HepG2 (cell line): ENCODE data around the gene ADGRL3. TPM values are rescaled to one million over a fixed set of nuclear protein-coding genes. Genes with fewer than 3 reads are reported as not detected.

Experiments used
- ATAC-seq: fragments of 200-7000 bp; cut with Tn5 transposase; 3 replicates; pipeline ENCODE4 v1.9.1; 2020; ENCODE audit warnings: mild to moderate bottlenecking, moderate library complexity
- BruUV-seq: library from RNA; stranded (reverse); fragments of 400-500 nt; replicated peaks from 2 replicates; lab custom pipeline; 2021; lab: Mats Ljungman, UMichigan
- CTCF ChIA-PET: fragments of 300-600 bp; formaldehyde crosslinking; extraction: SDS; loops from one replicate; lab custom pipeline; 2021; ENCODE audit warnings: low total read pairs, inconsistent platforms, low intra/inter-chr PET ratio; lab: Yijun Ruan, JAX
- POLR2A ChIA-PET: fragments of 350-600 bp; sonication (Branson Sonifier 250); formaldehyde crosslinking; loops from one replicate; lab custom pipeline; 2020; ENCODE audit warnings: antibody characterized with exemption, inconsistent platforms; lab: Yijun Ruan, JAX
- DNase-seq: peaks from one replicate; pipeline ENCODE4 v3.0.0-alpha.2; 2015; ENCODE audit warnings: low spot score
- FAIRE-seq: peaks from 3 replicates; lab custom pipeline; 2011; peaks lifted over from hg19 to GRCh38; lab: Jason Lieb, UNC
- H2AFZ ChIP-seq: one replicate; pipeline ENCODE4 v1.6.1; 2011; ENCODE audit warnings: low read length, inconsistent platforms
- H3K27ac ChIP-seq: fragments of 300-600 bp; 3 replicates; pipeline ENCODE4 v1.8.0; 2011; ENCODE audit warnings: mixed run types, mild to moderate bottlenecking, mixed read lengths, low read length, inconsistent platforms; ENCODE audit not compliant: insufficient read depth; ENCODE audit errors: extremely low read length
- H3K27me3 ChIP-seq, 2 experiments: fragments of 200-600 bp in 1 of 2; 2 replicates in 1 of 2; 3 replicates in 1 of 2; pipeline versions ENCODE4 v1.6.0 to v1.8.0; 2011; ENCODE audit warnings: low read length in 2 of 2, mild to moderate bottlenecking in 2 of 2, moderate library complexity in 2 of 2, inconsistent platforms in 1 of 2; ENCODE audit not compliant: insufficient read depth in 2 of 2, control insufficient read depth in 1 of 2
- H3K36me3 ChIP-seq, 2 experiments: fragments of 200-600 bp in 1 of 2; replicated peaks in 1 of 2; 2 replicates in 1 of 2; 3 replicates in 1 of 2; pipeline versions ENCODE4 v1.5.1 to v1.8.0; 2011; ENCODE audit warnings: low read length in 2 of 2, inconsistent platforms in 1 of 2; ENCODE audit not compliant: insufficient read depth in 2 of 2, control insufficient read depth in 1 of 2
- H3K4me1 ChIP-seq: 2 replicates; pipeline ENCODE4 v1.5.1; 2012; ENCODE audit warnings: low read length, inconsistent platforms; ENCODE audit not compliant: insufficient read depth
- H3K4me2 ChIP-seq: 2 replicates; pipeline ENCODE4 v1.6.0; 2011; ENCODE audit warnings: low read depth, low read length, inconsistent platforms
- H3K4me3 ChIP-seq, 3 experiments: fragments of 200-600 bp in 1 of 3; sonication (generic), shearing (Covaris generic) in 1 of 3; replicated peaks in 1 of 3; 2 replicates each; pipeline ENCODE4 v1.5.1; 2011 to 2016; ENCODE audit warnings: low read length in 3 of 3, inconsistent platforms in 2 of 3, low read depth in 2 of 3, mild to moderate bottlenecking in 2 of 3, control low read depth in 1 of 3, mixed read lengths in 1 of 3; ENCODE audit not compliant: insufficient read depth in 1 of 3
- H3K79me2 ChIP-seq: one replicate; pipeline ENCODE4 v1.6.1; 2011; ENCODE audit warnings: low read length, inconsistent platforms; ENCODE audit not compliant: insufficient read depth
- H3K9ac ChIP-seq: 2 replicates; pipeline ENCODE4 v1.6.0; 2011; ENCODE audit warnings: mild to moderate bottlenecking, low read depth, low read length, inconsistent platforms; ENCODE audit not compliant: insufficient read depth
- H3K9me3 ChIP-seq: 2 replicates; pipeline ENCODE4 v1.5.1; 2012; ENCODE audit warnings: mild to moderate bottlenecking, low read length
- H4K20me1 ChIP-seq: 2 replicates; pipeline ENCODE4 v1.6.0; 2011; ENCODE audit warnings: inconsistent platforms, mild to moderate bottlenecking, low read length, moderate library complexity; ENCODE audit not compliant: insufficient read depth
- ASH2L ChIP-seq: fragments of 300-600, 200-600 bp; sonication (generic); IDR thresholded peaks from 2 replicates; pipeline ENCODE4 v1.7.0; 2017; ENCODE audit warnings: low read depth, mild to moderate bottlenecking, moderate library complexity, mixed read lengths, low read length; ENCODE audit not compliant: insufficient read length
- SNRNP70 ChIP-seq: fragments of 200-400 bp; formaldehyde crosslinking; IDR thresholded peaks from 2 replicates; pipeline ENCODE4 v1.6.1; 2017; ENCODE audit warnings: mild to moderate bottlenecking, low read depth, low read length, moderate library complexity
- TRIM24 ChIP-seq: sonication (generic); formaldehyde crosslinking; IDR thresholded peaks from 2 replicates; pipeline ENCODE4 v1.8.0; 2022; ENCODE audit warnings: mild to moderate bottlenecking, missing genetic modification reagents
- ZBTB7B ChIP-seq: sonication (generic); formaldehyde crosslinking; IDR thresholded peaks from 2 replicates; pipeline ENCODE4 v1.4.0; 2020; ENCODE audit warnings: missing genetic modification reagents
- ZFAT ChIP-seq: sonication (generic); formaldehyde crosslinking; conservative IDR thresholded peaks from 2 replicates; pipeline ENCODE4 v1.8.1; 2023; ENCODE audit warnings: missing genetic modification reagents, inconsistent platforms
- ZNF670 ChIP-seq: sonication (generic); formaldehyde crosslinking; IDR thresholded peaks from 2 replicates; pipeline ENCODE4 v1.8.0; 2022; ENCODE audit warnings: mild to moderate bottlenecking, missing genetic modification reagents, borderline replicate concordance
- WGBS: methylation state at CpG from one replicate; pipeline ENCODE4 v1.1.6; 2017; ENCODE audit warnings: low lambda C conversion rate; 5-methylcytosine and 5-hydroxymethylcytosine counted together
- in situ Hi-C: cut with HindIII; loops from 2 replicates; pipeline ENCODE4 v1.10.0; 2017; ENCODE audit warnings: low pct_unique_long_range_greater_than_20kb; ENCODE audit not compliant: extremely low pct_ligation_motif_present
- intact Hi-C: fragments of 100-400 bp; cut with micrococcal nuclease; formaldehyde crosslinking; loops from one replicate; pipeline ENCODE4 v1.10.0; 2022; ENCODE audit not compliant: unreplicated experiment
- polyA plus RNA-seq, 8 experiments: library from polyadenylated mRNA; depleted of rRNA in 3 of 8; stranded (reverse) in 7 of 8; unstranded in 1 of 8; fragments of >200 nt; fragmentation: Illumina TruSeq in 4 of 8; extraction: Trizol in 4 of 8; gene quantifications; 2 replicates each; pipeline versions ENCODE4 v1.2.1 to v1.2.3, GENCODE V29; 2011 to 2016; ENCODE audit warnings: low read depth in 4 of 8, missing spikeins in 1 of 8, mixed read lengths in 1 of 8; ENCODE audit not compliant: insufficient read depth in 1 of 8
- total RNA-seq, 5 experiments: library from RNA; depleted of rRNA; stranded (reverse); fragments of >200 nt; fragmentation: Illumina TruSeq; extraction: Trizol; gene quantifications; 2 replicates each; pipeline ENCODE4 v1.2.3, GENCODE V29; 2016; ENCODE audit warnings: low read depth in 1 of 5
- TF ChIP-seq, protein P1 (sequence below): sonication (generic); formaldehyde crosslinking; IDR thresholded peaks from 2 replicates; pipeline ENCODE4 v1.8.1; 2023; ENCODE audit warnings: missing genetic modification reagents, mild to moderate bottlenecking, borderline replicate concordance
- TF ChIP-seq, protein P2 (sequence below): sonication (generic); formaldehyde crosslinking; IDR thresholded peaks from 2 replicates; pipeline ENCODE4 v1.4.0; 2020; ENCODE audit warnings: mild to moderate bottlenecking, missing genetic modification reagents
- TF ChIP-seq, protein P3 (sequence below): sonication (generic); formaldehyde crosslinking; IDR thresholded peaks from 2 replicates; pipeline ENCODE4 v1.4.0; 2020; ENCODE audit warnings: missing genetic modification reagents, borderline replicate concordance

ADGRL3 gene
- total and polyA plus RNA-seq, 2 of the 13 experiments (the other 11 are each of a cell fraction or from before 2014, with no cell fraction given), result 0.04 to 0.05 TPM

DNA sequence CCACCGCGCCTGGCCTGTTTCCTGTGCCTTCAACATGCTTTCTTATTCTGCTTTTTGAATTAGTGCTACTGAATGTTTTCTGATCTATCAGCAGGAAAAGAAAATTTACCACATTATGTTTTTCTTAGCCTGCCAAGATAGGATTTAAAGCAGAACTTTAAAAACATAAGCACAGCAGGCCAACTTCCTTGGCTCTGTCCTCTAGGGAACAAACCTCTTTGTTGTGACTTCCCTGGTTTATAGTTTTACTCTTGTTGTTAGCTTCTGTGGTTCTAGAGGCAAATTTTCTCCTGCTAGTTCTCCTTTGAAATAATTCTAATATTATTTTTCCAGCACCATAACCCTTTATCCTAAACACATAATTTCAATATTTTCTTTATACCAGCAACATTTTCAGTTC is 605.1 kb downstream of the ADGRL3 start:
- H3K27ac ChIP-seq, result no peak overlapping the region
- FAIRE-seq, result no peak
- in situ Hi-C loops, result no loop called here
- H2AFZ ChIP-seq, result no peak overlapping the region
- TF ChIP-seq TRIM24 (CRISPR knock-in tag) (no peak), SNRNP70 (no peak), ZBTB7B (CRISPR knock-in tag) (no peak), ZNF670 (CRISPR knock-in tag) (no peak), ASH2L (no peak), ZFAT (CRISPR knock-in tag) (no peak)
- TF ChIP-seq, protein P1, sequence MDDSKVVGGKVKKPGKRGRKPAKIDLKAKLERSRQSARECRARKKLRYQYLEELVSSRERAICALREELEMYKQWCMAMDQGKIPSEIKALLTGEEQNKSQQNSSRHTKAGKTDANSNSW (CRISPR knock-in tag), result no peak
- TF ChIP-seq, protein P2, sequence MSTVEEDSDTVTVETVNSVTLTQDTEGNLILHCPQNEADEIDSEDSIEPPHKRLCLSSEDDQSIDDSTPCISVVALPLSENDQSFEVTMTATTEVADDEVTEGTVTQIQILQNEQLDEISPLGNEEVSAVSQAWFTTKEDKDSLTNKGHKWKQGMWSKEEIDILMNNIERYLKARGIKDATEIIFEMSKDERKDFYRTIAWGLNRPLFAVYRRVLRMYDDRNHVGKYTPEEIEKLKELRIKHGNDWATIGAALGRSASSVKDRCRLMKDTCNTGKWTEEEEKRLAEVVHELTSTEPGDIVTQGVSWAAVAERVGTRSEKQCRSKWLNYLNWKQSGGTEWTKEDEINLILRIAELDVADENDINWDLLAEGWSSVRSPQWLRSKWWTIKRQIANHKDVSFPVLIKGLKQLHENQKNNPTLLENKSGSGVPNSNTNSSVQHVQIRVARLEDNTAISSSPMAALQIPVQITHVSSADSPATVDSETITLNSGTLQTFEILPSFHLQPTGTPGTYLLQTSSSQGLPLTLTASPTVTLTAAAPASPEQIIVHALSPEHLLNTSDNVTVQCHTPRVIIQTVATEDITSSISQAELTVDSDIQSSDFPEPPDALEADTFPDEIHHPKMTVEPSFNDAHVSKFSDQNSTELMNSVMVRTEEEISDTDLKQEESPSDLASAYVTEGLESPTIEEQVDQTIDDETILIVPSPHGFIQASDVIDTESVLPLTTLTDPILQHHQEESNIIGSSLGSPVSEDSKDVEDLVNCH (CRISPR knock-in tag), result no peak
- TF ChIP-seq, protein P3, sequence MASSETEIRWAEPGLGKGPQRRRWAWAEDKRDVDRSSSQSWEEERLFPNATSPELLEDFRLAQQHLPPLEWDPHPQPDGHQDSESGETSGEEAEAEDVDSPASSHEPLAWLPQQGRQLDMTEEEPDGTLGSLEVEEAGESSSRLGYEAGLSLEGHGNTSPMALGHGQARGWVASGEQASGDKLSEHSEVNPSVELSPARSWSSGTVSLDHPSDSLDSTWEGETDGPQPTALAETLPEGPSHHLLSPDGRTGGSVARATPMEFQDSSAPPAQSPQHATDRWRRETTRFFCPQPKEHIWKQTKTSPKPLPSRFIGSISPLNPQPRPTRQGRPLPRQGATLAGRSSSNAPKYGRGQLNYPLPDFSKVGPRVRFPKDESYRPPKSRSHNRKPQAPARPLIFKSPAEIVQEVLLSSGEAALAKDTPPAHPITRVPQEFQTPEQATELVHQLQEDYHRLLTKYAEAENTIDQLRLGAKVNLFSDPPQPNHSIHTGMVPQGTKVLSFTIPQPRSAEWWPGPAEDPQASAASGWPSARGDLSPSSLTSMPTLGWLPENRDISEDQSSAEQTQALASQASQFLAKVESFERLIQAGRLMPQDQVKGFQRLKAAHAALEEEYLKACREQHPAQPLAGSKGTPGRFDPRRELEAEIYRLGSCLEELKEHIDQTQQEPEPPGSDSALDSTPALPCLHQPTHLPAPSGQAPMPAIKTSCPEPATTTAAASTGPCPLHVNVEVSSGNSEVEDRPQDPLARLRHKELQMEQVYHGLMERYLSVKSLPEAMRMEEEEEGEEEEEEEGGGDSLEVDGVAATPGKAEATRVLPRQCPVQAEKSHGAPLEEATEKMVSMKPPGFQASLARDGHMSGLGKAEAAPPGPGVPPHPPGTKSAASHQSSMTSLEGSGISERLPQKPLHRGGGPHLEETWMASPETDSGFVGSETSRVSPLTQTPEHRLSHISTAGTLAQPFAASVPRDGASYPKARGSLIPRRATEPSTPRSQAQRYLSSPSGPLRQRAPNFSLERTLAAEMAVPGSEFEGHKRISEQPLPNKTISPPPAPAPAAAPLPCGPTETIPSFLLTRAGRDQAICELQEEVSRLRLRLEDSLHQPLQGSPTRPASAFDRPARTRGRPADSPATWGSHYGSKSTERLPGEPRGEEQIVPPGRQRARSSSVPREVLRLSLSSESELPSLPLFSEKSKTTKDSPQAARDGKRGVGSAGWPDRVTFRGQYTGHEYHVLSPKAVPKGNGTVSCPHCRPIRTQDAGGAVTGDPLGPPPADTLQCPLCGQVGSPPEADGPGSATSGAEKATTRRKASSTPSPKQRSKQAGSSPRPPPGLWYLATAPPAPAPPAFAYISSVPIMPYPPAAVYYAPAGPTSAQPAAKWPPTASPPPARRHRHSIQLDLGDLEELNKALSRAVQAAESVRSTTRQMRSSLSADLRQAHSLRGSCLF (CRISPR knock-in tag), result no peak
- TF ChIP-seq, all 625 proteins: peak for 0
- POLR2A ChIA-PET, result no interaction called here
- no peak overlapping the region for H3K4me2 ChIP-seq
- no peaks in the 10 kb centered on the region for H3K27me3 ChIP-seq
- no peak for ATAC-seq
- H4K20me1 ChIP-seq, result no peaks in the 10 kb centered on the region
- DNase-seq, result no peak
- H3K36me3 ChIP-seq, result no peaks in the 10 kb centered on the region
- BruUV-seq, result no TSS peak
- CTCF ChIA-PET, result no interaction called here
- 97% methylated on average over 2 of the region's 2 CpGs for WGBS
- no peaks in the 10 kb centered on the region for H3K4me1 ChIP-seq
- intact Hi-C loops, result no loop called here
- H3K79me2 ChIP-seq, result no peaks in the 10 kb centered on the region
- no peak overlapping the region for H3K9ac ChIP-seq
- H3K9me3 ChIP-seq, result no peaks in the 10 kb centered on the region
- no peak overlapping the region for H3K4me3 ChIP-seq
